GF-D8 (cell line): ENCODE results near the gene TREML4.
"Not testable (repeated sequence)": the region's sequence is repeated elsewhere in the genome, so short reads cannot be mapped to it uniquely, and the experiment has no call there.

Source experiments
- DNase-seq: peaks from one replicate; lab custom pipeline; 2025; lab: John Stamatoyannopoulos, UW

TREML4 gene

DNA sequence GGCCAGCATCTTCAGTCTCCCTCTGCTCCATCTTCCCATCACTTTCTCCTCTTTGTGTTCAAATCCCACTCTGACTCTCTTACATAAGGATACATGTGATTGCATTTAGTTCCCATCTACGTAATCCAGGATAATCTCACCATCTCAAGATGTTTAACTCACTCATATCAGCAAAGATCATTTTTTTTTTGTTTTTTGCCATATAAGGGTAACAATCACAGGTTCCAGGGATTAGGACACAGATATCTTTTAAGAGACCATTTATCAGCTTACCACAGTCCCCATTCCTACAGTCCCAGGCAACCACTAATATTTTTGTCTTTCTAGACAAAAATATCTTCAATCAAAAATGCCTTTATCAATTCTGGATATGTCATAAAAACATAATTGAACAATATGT lies 24.0 kb upstream of the TREML4 start:
- DNase-seq, result no peak

DNA sequence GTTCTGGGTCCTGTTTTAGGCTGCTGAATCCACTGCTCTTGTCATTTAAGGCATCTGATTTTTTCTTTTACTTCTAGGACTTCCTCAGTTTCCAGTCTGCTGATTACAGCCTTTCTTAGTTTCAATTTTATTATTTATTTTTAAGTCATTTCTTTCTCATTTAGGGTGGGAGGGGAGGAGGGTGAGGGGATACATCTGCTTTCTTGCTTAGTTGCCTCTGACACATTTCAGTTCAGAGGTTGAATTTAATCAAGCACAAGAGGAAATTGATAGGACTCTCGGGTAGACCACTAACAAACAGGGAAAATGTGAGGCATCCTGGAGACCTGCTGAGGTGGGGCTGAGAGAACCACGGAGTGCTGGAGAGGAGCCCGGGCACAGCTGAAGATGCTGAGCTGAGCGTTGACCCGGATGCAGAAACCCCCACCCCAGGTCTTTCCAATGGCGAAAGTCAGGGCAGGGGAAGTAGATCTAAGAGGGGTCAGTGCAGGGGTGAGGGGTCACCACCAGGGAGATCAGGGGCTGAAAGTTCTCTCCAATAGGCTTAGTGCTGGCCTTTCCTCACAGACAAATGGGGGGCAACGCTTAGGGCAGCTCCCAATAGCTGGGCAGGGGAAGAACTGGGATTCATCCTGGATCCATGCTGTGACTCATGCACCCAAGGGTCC lies 19.6 kb upstream of the TREML4 start:
- DNase-seq, result no peak

DNA sequence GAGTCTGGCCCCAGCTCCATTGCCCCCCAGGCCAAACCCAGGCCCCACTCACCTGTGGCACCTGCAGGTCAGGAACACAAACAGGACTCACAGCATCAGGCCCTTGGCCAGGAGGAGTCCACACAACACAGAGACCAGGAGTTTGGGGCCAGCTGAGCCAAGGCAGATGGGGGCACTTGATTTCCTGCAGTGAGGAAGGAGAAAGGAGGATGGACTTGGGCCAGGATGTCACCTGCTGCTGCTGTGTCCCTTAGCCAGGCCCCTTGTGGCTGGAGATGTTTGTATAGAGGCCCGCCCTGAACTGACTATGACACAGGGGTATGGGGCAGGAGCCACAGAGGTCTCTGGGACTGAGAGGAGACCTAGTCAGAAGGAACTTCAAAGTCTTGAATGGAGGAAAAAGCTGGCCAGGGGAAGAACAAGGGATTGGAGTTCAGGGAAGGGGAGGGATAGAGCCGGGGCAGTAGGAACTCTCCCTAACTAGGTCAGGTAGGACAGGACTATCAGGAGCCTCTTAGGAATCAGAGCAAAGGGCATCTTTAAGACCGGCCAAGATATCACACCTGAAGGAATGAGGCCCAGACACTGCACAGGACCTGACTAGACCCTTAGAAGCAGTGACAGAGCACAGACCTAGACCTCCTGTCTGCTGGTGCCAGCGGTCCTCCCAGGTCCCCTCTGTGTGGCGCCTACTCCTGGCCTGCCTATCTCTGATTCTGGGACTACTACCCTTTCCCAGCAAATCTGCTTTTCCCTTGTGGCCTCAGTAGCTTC lies 18.4 kb upstream of the TREML4 start:
- DNase-seq, result no peak

DNA sequence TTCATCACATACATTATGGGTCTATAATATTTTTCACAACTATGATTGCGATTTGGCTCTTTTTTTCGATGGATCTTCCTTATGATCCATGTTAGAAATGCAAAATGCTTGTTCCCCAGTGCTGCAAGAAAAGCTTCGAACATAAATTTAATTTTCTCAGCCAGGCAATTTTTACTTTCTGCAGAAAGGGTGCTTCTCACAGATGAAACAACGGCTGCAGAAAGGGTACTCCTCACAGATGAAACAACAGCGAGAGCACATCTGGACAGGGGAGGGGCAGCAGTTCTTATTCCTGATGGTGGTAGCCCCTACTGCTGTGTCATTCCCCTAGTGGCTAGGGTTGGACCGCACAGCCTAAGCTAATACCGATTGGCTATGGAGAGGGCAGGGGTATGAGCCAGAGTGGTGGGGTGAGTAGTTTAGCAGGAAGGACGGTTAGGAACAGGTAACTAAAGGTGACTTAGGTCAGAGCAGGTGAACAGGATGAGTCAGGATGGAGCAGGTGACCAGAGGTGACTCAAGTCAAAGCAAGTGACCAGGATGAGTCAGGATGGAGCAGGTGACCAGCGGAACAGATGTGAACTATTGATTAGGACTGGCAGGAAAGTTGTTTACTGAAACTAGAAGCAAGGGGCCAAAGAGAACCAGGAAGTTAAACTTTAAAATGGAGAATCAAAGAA lies 13.4 kb upstream of the TREML4 start:
- no peak for DNase-seq

DNA sequence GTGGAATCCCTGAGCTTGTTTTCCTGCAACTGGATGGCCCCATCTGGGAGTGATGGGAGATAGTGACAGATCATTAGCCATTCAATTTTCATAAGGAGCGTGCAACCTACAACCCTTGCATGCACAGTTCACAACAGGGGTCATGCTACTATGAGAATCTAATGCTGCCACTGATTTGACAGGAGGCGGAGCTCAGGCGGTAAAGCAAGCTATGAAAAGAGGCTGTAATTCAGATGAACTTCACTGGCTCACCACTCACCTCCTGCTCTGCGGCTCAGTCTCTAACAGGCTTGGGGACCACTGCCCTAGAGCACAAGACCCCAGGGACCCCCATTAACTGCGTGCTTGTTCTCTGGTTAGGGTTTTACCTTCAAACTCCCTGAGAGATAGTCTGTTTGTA lies 12.4 kb upstream of the TREML4 start:
- DNase-seq, result no peak

DNA sequence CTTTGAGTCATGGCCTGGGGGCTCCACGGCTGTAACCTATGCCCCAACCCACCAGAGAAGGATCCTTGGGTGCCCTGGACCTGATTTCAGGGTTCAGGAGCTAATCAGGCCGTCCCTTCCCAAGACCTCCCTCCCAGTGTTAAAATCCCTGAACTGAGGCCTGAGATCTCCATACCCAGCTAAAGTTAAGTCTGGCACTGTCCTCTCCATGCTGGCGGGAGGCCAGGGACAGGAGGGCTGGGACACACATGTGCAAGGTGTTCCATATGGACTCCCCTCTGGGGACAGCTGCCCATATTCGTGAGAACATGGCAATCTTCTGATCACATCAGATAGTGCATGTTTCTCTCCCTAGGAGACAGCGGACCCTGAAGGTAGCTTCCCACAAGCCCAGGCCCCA lies 11.5 kb upstream of the TREML4 start:
- DNase-seq, result no peak

DNA sequence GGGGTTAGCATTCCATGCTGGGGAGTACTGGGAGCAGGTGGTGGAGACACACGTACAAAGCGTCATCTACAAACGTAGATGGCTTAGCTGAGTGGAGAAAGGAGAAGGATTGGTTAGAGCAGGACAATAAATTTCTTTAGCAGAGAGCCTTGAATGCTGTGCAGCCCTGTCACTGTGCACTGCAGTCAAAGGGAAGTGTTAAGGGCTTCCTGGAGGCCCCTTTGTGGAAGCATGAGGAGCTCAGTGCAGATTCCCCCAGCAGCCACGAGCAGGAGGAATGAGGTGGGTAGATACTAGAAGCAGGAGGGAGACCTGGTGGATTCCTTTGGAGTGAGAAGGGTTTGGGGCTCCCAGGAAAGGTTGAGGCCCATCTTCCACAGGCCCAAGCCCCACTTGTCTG lies 6.1 kb upstream of the TREML4 start:
- peak; percentile 14 for DNase-seq

DNA sequence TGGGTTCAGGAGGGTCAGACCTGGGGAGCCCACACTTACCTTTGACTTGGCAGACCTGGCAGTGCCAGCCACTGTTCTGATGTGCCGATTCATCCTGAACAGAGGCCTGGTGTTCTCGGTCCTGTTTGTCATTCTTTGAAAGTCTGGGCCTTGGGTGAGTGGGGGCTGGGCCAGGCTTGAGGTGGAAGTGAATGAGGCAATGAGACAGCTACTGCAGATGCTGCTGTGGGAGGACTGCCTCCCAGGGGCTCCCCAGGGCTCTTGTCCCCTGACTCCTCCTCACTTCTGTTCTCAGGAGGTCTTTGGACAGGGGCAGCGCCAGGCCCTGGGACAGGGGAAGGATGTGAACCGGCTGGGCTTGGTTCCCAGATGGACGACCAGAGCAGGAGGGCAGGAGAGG lies 5.6 kb upstream of the TREML4 start:
- peak; percentile 38 for DNase-seq

DNA sequence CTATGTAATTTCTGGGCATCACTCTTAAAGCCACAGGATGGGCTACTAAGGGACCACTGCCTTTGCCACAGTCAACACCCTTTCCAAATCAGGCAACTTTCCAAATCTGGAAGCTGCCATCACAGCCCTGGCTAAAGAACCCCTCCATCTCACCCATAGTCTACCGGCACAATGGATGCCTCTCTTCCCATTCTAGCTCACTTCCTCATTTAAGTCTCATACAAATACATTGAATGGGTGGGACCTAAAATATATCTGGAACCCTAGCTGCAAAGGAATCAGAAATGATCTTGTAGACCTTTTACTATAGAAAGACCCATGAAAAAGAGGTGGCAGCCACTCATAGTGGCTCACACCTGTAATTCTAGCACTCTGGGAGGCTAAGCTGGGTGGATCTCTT lies 3.3 kb upstream of the TREML4 start:
- no peak for DNase-seq

DNA sequence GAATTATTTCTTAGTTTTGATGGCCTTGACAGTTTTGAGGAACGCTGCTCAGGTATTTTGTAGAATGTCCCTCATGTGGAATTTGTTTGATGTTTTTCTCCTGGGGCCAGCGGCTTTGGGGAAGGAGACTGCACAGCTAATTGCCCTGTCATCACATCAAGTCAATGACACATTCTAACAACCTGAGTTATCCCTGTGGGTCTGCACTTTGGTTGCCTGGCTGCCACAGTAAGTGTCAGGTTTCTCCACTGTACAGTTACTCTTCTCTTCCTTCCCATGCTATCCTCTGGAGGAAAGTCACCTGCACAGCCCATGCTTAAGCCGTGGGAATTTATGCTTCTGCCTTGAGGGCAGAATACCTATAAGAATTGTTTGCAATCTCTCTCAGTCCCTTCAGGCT lies 1.4 kb upstream of the TREML4 start:
- no peak for DNase-seq

DNA sequence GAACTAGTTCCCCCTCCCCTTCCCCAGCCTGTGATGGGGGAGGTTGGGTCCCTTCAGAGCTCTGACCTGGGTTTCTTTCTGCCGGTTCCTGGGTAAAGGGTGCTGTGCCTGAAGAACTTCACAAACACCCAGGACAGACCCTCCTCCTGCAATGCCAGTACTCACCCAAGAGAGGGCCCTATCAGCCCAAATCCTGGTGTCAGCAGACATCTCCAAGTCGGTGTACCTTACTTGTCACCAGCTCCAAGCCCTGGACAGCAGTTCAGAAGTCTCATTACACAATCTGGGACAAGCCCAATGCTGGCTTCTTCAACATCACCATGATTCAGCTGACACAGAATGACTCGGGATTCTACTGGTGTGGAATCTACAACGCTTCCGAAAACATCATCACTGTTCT lies 467 bp downstream of the TREML4 start:
- no peak for DNase-seq

DNA sequence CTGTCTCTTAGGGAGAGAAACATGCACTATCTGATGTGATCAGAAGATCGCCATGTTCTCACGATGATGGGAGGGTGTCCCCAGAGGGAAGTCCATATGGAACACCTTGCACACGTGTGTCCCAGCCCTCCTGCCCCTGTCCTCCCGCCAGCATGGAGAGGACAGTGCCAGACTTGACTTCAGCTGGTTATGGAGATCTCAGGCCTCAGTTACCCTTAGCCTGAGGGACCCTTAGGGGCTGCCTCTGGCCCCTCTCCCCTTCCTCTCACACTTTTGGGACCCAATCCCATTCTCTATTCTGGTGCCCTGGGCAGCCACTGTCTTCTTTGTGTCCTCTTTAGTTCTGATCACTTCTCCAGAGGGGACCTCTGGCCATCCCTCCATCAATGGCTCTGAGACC lies 1.6 kb downstream of the TREML4 start:
- no peak for DNase-seq

DNA sequence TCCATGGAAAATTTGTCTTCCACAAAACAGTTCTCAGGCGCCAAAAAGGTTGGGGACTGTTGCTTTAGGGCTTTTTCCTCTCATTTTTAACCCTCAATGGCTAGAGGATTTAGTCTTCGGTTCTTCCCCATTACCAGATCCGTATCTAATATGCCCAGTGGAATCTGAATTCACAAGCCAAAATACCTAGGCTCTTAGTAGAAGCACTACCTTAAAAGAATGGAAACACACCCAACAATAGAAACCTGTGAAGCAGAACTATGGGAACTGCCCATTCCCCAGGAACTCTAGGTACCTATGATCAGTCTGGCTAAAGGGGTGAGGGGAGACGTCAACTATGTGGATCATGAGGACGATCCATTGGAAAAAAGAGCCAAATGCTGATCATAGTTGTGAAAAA lies 3.1 kb downstream of the TREML4 start:
- DNase-seq, result no peak

DNA sequence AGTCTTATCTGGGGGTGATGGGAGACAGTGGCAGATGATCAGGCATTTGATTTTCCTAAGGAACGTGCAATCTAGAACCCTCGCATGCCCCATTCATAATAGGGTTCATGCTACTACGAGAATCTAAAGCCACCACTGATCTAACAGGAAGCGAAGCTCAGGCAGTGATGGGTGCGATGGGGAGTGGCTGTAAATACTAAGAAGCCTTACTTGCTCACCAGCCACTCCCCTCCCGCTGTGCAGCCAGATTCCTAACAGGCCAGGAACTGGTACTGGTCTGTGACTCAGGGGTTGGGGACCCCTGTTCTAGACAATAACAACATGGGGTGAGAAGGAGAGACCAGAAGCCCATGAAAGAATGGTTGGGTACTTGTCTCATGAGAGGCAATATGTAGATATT lies 4.5 kb downstream of the TREML4 start:
- DNase-seq, result no peak

DNA sequence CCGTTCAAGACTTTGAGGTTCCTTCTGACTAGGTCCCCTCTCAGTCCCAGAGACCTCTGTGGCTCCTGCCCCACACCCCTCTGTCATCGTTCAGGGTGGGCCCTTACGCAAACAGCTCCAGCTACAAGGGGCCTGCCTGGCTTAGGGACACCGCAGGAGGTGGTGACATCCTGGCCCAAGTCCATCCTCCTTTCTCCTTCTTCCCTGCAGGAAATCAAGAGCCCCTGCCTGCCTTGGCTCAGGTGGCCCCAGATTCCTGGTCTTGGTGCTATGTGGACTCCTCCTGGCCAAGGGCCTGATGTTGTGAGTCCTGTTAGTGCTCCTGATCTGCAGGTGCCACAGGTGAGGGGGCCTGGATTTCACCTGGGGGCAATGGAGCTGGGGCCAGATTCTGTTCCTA lies 8.1 kb downstream of the TREML4 start:
- no peak for DNase-seq

DNA sequence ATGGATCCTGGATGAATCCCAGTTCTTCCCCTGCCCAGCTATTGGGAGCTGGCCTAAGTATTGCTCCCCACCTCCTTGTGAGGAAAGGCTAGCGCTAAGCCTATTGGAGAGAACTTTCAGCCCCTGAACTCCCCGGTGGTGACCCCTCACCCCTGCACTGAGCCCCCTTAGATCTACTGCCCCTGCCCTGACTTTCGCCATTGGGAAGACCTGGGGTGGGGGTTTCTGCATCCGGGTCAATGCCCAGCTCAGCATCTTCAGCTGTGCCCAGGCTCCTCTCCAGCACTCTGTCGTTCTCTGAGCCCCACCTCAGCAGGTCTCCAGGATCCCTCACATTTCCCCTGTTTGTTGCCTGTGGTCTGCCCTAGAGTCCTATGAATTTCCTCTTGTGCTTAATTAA lies 9.0 kb downstream of the TREML4 start:
- DNase-seq, result no peak

DNA sequence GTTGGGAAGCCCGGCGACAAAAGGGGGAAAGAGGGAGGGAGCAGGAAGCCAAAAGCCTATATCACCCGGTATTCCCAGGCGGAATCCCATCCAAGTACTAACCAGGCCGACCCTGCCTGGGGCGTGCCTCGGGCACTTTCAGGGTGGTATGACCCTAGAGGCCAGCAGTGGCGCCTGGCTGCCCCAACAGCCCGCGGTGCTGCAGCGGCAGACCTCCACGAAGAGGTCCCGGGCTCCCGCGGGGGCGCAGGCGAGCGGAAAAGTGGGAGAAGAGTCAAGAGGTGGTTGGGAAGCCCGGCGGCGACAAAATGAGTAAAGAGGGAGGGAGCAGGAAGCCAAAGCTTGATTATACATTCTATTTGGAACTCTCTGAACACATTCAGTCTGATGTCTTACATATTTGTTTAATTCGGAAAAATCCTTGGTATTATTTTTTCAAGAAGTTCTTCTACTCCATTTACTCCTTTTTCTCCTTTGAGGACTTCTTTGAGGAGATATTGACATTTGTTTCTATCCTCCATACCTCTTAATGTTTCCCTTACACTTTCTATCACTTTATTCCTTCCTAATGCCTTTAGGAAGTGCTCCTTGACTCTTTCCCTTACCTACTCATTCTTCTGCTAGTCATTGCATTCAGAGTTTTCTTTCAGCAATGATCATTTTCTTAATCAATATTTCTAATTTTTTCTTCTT lies 11.5 kb downstream of the TREML4 start:
- DNase-seq, result no peak

DNA sequence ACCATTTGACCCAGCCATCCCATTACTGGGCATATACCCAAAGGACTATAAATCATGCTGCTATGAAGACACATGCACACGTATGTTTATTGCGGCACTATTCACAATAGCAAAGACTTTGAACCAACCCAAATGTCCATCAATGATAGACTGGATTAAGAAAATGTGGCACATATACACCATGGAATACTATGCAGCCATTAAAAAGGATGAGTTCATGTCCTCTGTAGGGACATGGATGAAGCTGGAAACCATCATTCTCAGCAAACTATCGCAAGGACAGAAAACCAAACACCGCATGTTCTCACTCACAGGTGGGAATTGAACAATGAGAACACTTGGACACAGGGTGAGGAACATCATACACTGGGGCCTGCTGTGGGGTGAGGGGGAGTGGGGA lies 18.4 kb downstream of the TREML4 start:
- not testable (repeated sequence) for DNase-seq

DNA sequence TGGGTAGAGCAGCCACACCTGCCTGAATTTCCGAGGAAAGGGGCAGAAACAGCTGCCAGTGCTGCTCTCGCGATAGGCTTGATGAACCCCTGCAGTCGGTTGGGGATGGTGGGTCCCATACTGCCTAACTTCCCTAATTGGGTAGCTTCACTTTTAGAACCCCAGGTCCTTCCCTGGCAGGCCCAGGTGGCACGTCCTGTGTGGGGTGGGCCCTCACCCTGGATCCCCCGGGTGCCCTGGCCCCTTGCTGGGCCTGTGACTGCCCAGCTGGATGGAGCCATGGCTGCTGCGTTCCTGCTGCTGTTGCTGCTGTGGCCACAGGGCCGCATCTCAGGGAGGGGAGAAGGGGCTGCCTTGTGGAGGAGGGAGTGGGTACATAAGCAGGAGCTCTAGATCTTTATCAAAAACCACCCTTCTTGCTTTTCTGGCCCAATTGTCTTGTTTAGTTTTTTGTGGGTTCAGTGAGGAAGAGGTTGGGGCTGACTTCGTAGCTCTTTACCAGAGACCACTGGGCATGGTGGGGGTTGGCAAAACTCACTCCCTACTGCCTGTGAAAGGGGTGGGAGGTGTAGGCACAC lies 19.2 kb downstream of the TREML4 start:
- no peak for DNase-seq

DNA sequence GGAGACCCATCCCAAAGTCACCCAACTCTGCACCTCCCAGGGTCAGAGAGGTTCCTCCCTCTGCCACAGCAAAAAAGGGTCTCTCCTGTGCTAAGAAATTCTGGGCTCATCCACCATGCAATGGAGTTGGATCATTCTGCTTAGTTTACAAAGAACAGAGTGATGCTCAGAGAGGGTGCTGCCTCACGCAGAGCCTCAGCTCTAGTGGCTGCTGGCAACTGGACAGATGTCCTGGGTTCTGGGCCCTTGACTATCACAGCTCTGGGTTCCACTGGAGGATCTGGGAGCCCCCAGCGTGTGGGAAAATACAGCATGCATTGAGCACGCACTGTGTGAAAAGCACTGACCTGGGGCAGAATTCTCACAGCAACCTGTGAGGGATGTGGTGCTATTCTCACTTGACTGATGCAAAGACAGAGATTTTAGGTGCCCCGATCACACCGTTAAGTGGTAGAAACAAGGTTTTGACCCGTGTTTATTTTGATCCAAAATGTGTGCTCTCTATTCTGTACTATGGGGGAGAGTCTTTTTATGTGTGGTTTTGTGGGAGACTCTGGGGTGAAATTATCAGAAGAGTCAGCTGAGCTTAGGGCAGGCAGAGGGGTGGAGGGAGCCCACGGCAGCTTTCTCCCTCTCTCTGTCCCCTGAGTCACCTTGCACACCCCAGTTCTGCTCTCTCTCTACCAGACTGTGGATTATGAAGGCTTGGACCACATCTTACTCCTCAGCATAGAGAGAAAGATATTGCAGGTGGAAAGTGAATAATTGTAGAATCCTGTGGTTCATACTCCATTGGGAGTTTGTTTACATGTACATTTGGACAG lies 19.9 kb downstream of the TREML4 start:
- DNase-seq, result no peak

DNA sequence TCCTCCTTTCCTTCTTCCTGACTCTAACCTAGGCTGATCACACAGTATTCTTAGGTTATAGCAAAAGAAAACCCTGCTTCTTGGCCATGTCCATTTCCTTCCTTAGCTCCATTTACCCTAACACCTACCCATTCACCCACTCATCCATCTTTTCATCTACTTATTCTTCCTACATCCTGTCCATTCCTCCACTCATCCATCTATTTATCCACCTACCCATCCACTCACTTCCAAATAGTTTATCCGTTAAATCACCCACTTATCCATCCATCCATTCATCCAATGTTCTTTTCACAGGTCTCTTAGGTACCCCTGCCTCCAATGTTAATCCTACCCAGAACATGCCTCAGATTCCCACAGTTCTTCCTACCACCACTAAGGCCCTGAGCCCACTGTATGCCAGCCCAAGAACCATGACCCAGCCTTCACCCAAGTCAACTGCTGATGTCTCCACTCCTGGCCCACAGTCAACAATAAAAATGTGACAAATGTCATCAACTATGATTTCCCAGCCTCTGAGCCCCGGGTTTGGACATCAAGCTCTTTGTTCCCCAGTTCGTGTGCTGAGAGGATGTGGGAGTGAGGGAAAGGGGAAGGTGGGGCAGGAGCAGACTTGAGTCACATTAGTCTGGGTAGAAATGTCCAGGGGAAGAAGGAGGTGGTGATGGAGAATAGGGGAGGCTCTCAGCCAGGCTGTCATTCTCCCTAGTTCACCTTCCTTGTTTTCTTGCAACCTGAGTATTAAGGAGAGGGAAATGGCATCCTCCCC lies 24.4 kb downstream of the TREML4 start:
- no peak for DNase-seq
